Activated CD4-positive, alpha-beta T cell treated with anti-CD3 and anti-CD28 coated beads, Interleukin-2, amount 50 U/mL, for 1 hour (primary cell): ENCODE measurements around the gene SREK1IP1.

ENCODE experiments used
- DNase-seq: peaks from one replicate; pipeline ENCODE4 v3.0.0-alpha.2; 2020

The SREK1IP1 gene

GRCh38 chr5:64768358-64769312 is at the start of gene SREK1IP1, which contains the start of gene CWC27:
SREK1IP1 (minus strand) TSS chr5:64768691; CDS start chr5:64768517, 174 bp downstream.
CWC27 (plus strand) TSS chr5:64768930; CDS start chr5:64769147, 217 bp downstream.
- peak; percentile 74 for DNase-seq

- no peak for DNase-seq
These were observed 49.8 kb upstream of the SREK1IP1 start for GRCh38 chr5:64818245-64818644.

GRCh38 chr5:64814073-64814472 is 45.6 kb upstream of the SREK1IP1 start:
- no peak for DNase-seq

GRCh38 chr5:64811050-64811640 is 42.7 kb upstream of the SREK1IP1 start:
- DNase-seq: no peak

GRCh38 chr5:64807520-64807919 is 39.0 kb upstream of the SREK1IP1 start:
- DNase-seq: no peak

GRCh38 chr5:64806537-64806936 is 38.0 kb upstream of the SREK1IP1 start:
- no peak for DNase-seq

GRCh38 chr5:64800926-64801325 is 32.4 kb upstream of the SREK1IP1 start:
- no peak for DNase-seq

GRCh38 chr5:64796301-64796700 is 27.8 kb upstream of the SREK1IP1 start:
- no peak for DNase-seq

- no peak for DNase-seq
These were observed 25.7 kb upstream of the SREK1IP1 start for GRCh38 chr5:64794053-64794770.

- no peak for DNase-seq
These were observed 24.0 kb upstream of the SREK1IP1 start for GRCh38 chr5:64792469-64792868.

- no peak for DNase-seq
These were observed 21.7 kb upstream of the SREK1IP1 start for GRCh38 chr5:64790210-64790609.

- no peak for DNase-seq
These were observed 21.0 kb upstream of the SREK1IP1 start for GRCh38 chr5:64789457-64789856.

- no peak for DNase-seq
These were observed 19.7 kb upstream of the SREK1IP1 start for GRCh38 chr5:64788156-64788555.

GRCh38 chr5:64786372-64786771 is 17.9 kb upstream of the SREK1IP1 start:
- no peak for DNase-seq

GRCh38 chr5:64784451-64785025 is 16.0 kb upstream of the SREK1IP1 start:
- DNase-seq: peak; percentile 68

GRCh38 chr5:64775291-64775690 is 6.8 kb upstream of the SREK1IP1 start:
- DNase-seq: no peak

- no peak for DNase-seq
These were observed 5.0 kb upstream of the SREK1IP1 start for GRCh38 chr5:64773533-64773932.

- no peak for DNase-seq
These were observed 3.2 kb upstream of the SREK1IP1 start for GRCh38 chr5:64771736-64772135.

- no peak for DNase-seq
These were observed 1.4 kb upstream of the SREK1IP1 start for GRCh38 chr5:64769855-64770254.

- DNase-seq: peak; percentile 3
These were observed 533 bp downstream of the SREK1IP1 start for GRCh38 chr5:64767959-64768357.

GRCh38 chr5:64766941-64767340 is 1.6 kb downstream of the SREK1IP1 start:
- no peak for DNase-seq

GRCh38 chr5:64765804-64766504 is 2.5 kb downstream of the SREK1IP1 start:
- no peak for DNase-seq
